K562 (cell line): Measurements from ENCODE around the gene OXA1L.
"Not testable (repeated sequence)": the region's sequence is repeated elsewhere in the genome, so short reads cannot be mapped to it uniquely, and the experiment has no call there.

Experiments used
- MXD1 ChIP-seq: fragments of 250-450 bp; sonication (Bioruptor Pico); IDR thresholded peaks from 2 replicates; pipeline ENCODE4 v1.8.0; 2021; ENCODE audit warnings: borderline replicate concordance, mild to moderate bottlenecking, moderate library complexity; ENCODE audit not compliant: poor library complexity, severe bottlenecking
- NFRKB ChIP-seq: fragments of 450-650 bp; IDR thresholded peaks from 2 replicates; pipeline ENCODE4 v1.6.1; 2016; ENCODE audit warnings: low read depth

GRCh38 chr14:22793550-22793949 lies 27.1 kb downstream of the OXA1L start:
- TF ChIP-seq MXD1, NFRKB: not testable (repeated sequence)
